Epithelial cell of esophagus (primary cell): ENCODE measurements around the gene PBX3.

Source experiments
- DNase-seq: peaks from one replicate; pipeline ENCODE4 v3.0.0; 2010; ENCODE audit warnings: low read depth
- H3K4me3 ChIP-seq: 2 replicates; pipeline ENCODE4 v1.5.1; 2011; ENCODE audit warnings: mild to moderate bottlenecking, low read length, control low read depth
- CTCF ChIP-seq: IDR thresholded peaks from 2 replicates; pipeline ENCODE4 v1.5.1; 2011; ENCODE audit warnings: low read depth, mild to moderate bottlenecking, low read length, control low read depth, inconsistent platforms; ENCODE audit not compliant: insufficient read depth; ENCODE audit errors: missing control alignments

The PBX3 gene

DNA sequence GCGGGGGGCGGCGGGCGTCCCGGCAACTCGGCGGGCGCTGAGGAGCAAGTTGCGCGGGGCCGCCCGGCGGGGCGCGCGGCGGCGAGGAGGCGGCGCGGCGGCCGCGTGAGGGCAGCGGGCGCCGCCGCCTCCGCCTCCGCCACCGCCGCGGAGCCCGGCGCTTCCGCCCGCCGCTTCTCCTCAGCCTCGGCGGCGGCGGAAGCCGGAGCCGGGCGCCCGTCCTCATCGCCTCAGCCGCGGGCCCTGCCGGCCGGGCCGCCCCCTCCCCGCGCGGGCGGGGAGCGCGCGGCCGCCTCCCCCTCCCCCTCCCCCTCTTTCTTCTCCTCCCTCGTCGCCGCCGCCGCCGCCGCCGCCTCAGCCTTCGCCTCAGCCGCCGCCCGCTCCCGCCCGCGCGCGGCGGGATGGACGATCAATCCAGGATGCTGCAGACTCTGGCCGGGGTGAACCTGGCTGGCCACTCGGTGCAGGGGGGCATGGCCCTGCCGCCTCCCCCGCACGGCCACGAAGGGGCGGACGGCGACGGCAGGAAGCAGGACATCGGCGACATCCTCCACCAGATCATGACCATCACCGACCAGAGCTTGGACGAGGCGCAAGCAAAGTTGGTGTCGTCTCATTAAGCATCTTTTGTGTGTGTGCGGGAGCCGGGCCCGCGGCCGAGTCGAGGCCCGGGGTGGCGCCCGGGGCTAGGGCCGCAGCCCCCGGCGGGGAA, at the start of gene PBX3:
TSS of gene PBX3 (plus strand) at position 321 of the 712 bp plus-strand sequence.
- no peak for TF ChIP-seq CTCF
- peak within 1 kb of the TSS; percentile 79 for H3K4me3 ChIP-seq
- peak; percentile 51 for DNase-seq

- no peak overlapping the region for H3K4me3 ChIP-seq
- DNase-seq: no peak
- no peak for TF ChIP-seq CTCF
Measured at GRCh38 chr9:125699870-125700269, 47.3 kb upstream of the PBX3 start.

GRCh38 chr9:125700791-125701190, 46.4 kb upstream of the PBX3 start:
- no peak overlapping the region for H3K4me3 ChIP-seq
- peak; percentile 28 for DNase-seq
- no peak for TF ChIP-seq CTCF

GRCh38 chr9:125701351-125701750, 45.8 kb upstream of the PBX3 start:
- H3K4me3 ChIP-seq: no peak overlapping the region
- no peak for TF ChIP-seq CTCF
- DNase-seq: peak; percentile 98

GRCh38 chr9:125703662-125704061, 43.5 kb upstream of the PBX3 start:
- DNase-seq: no peak
- H3K4me3 ChIP-seq: no peak overlapping the region
- no peak for TF ChIP-seq CTCF

GRCh38 chr9:125705893-125706292, 41.3 kb upstream of the PBX3 start:
- peak overlapping the region; percentile 60 for H3K4me3 ChIP-seq
- TF ChIP-seq CTCF: no peak
- no peak for DNase-seq
